GM10266 (cell line): ENCODE measurements around the gene TFAP2A.

Source experiments
- DNase-seq: peaks from one replicate; pipeline ENCODE4 v3.0.0; 2012; ENCODE audit errors: extremely low spot score
- CTCF ChIP-seq: IDR thresholded peaks from 2 replicates; pipeline ENCODE4 v1.5.1; 2012; ENCODE audit warnings: mild to moderate bottlenecking, low read depth; ENCODE audit not compliant: control insufficient read depth, insufficient read depth; ENCODE audit errors: missing control alignments

TFAP2A gene

GRCh38 chr6:10396785-10397184, 18.1 kb downstream of the TFAP2A start:
- no peak for TF ChIP-seq CTCF
- no peak for DNase-seq

GRCh38 chr6:10395704-10396546, 18.9 kb downstream of the TFAP2A start:
- DNase-seq, result no peak
- no peak for TF ChIP-seq CTCF

- no peak for TF ChIP-seq CTCF
- no peak for DNase-seq
Measured at GRCh38 chr6:10395171-10395703, 19.6 kb downstream of the TFAP2A start.

GRCh38 chr6:10393544-10394225, 21.2 kb downstream of the TFAP2A start:
- DNase-seq, result no peak
- no peak for TF ChIP-seq CTCF

- no peak for DNase-seq
- no peak for TF ChIP-seq CTCF
Measured at GRCh38 chr6:10391799-10392198, 23.1 kb downstream of the TFAP2A start.

GRCh38 chr6:10391299-10391630, 23.6 kb downstream of the TFAP2A start:
- no peak for TF ChIP-seq CTCF
- DNase-seq, result no peak
